Lower lobe of right lung (tissue), 2 donors: ENCODE measurements around the gene SSH2. TPM values are rescaled to one million over a fixed set of nuclear protein-coding genes. Genes with fewer than 3 reads are reported as not detected.

Source experiments
- ATAC-seq, 2 donors: fragments of 200-7000 bp; cut with Tn5 transposase; one replicate each; pipeline ENCODE4 v1.9.1; 2020 to 2022; ENCODE audit warnings: mild to moderate bottlenecking in 2 of 2, moderate library complexity in 2 of 2
- DNase-seq: peaks from one replicate; pipeline ENCODE4 v3.0.0-alpha.2; 2020
- H3K27ac ChIP-seq: fragments of 200-600 bp; one replicate; pipeline ENCODE4 v1.8.0; 2022
- H3K27me3 ChIP-seq: fragments of 200-600 bp; one replicate; pipeline ENCODE4 v1.8.0; 2022; ENCODE audit warnings: low read depth
- H3K36me3 ChIP-seq: fragments of 200-600 bp; one replicate; pipeline ENCODE4 v1.8.0; 2022; ENCODE audit warnings: mild to moderate bottlenecking
- H3K4me1 ChIP-seq: fragments of 200-600 bp; one replicate; pipeline ENCODE4 v1.8.0; 2022
- H3K4me3 ChIP-seq: fragments of 200-600 bp; one replicate; pipeline ENCODE4 v1.8.0; 2022; ENCODE audit warnings: mild to moderate bottlenecking
- H3K9me3 ChIP-seq: fragments of 200-600 bp; one replicate; pipeline ENCODE4 v1.8.0; 2022
- CTCF ChIP-seq: fragments of 200-600 bp; IDR thresholded peaks from one replicate; pipeline ENCODE4 v1.8.0; 2022; ENCODE audit warnings: antibody characterized with exemption, mild to moderate bottlenecking
- intact Hi-C: fragments of 100-400 bp; cut with DNase I; formaldehyde crosslinking; loops from one replicate; pipeline ENCODE4 v1.11.0; 2022
- total RNA-seq: library from RNA; stranded (reverse); fragmentation: NEBNext Ultra II Directional; extraction: Animal tissue kit (Norgen Biotek cat#: 25700); gene quantifications from one replicate; pipeline ENCODE4 v1.2.1, GENCODE V29; 2021
- donor health status: DM: no; HTN: yes; CAD: no; lungs with severe emphysema.

SSH2 gene
- total RNA-seq, 1 donor from 2014 or later = 105 TPM

DNA sequence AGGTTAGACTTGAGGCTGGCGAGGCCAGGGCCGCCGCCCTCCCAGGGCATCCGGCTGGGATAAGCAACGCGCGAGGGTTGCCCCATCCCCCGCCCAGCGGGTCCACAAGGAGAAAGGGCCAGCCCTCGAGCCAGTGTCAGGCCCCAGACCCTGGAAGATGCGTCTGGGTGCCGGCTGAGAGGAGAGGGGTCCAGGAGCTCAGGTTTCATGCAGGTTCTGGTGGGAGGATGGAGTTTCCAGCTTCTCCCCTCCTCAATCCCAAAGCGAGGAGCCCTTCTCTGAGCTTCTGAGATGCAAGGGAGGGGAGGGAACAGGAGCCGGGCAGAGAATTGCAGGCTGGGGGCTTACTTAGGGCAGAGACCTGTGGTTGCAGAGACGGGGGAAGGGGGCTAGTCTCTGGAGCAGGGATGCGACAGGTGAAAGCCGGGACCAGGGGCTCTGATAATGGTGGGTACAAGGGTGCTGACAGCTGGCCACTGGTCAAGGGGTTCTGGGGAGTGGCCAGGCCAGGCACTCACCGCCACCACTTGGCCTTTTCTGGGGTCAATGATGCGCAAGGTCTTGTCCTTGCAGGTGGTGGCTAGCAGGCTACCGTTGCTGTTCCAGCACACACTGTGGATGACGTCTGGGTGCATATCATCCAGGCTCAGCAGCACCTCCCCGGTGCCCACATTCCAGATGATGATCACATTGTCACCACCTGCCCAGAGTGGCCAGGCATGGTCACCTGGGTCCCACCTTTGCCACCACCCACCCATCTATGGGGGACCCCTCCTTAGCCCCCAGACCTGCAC is 311.6 kb downstream of the SSH2 start:
- no peak for TF ChIP-seq CTCF

DNA sequence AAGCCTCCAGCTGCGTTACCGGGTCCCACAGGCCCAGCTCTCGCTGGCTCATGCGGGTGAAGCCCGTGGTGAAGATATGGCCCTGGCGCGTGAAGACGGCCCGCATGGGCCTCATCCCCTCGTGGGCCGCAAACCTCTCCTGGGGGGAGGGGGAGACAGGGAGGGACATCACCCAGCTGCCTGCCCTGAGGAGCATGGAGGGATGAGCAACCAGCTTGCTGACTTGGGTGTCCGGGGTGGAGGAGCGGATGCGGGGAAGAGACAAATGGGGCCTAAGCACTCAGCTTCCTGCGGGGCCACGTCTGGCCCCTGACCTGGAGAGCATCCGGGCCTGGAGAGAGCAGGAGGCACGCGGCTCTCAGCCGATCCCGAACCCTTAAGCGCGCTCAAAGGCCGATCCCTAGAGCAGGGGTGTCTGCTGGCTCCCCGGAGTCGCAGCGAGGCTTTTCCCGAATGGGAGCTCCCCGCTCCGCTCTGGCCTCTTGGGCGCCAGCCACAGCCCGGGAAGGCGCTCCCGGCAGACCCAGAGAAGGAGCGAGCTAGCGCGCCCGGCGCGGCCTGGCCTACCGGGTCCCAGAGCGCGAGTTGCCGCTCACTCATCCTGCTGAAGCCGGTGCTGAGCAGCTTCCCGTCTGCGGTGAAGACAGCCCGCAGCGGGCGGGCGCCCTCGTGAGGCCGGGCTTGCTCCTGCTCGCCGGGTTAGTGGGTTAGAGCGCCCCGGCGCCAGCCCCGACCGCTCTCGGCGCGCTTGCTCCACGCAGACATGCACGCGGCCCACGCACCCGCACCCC is 312.4 kb downstream of the SSH2 start:
- Histone ChIP-seq H3K4me3 (peak overlapping the region; percentile 53), H3K4me1 (peaks cover 67% of the 10 kb centered on the region), H3K36me3 (no peaks in the 10 kb centered on the region), H3K27ac (peak overlapping the region; percentile 61), H3K27me3 (peaks cover 11% of the 10 kb centered on the region), H3K9me3 (no peaks in the 10 kb centered on the region)
- intact Hi-C loops = no loop called here
- ATAC-seq (peak; percentile 74 to 78), DNase-seq (peak; percentile 92)
- TF ChIP-seq CTCF = peak; percentile 83

More for the DNA sequence above, 311.6 kb downstream of the SSH2 start:
- Histone ChIP-seq H3K9me3 (no peaks in the 10 kb centered on the region), H3K27ac (no peak overlapping the region), H3K27me3 (peaks cover 11% of the 10 kb centered on the region), H3K4me1 (peaks cover 65% of the 10 kb centered on the region), H3K4me3 (peak overlapping the region; percentile 53), H3K36me3 (no peaks in the 10 kb centered on the region)
- intact Hi-C loops = no loop called here
- DNase-seq (no peak), ATAC-seq (no peak)

- Histone ChIP-seq H3K4me3 (peak overlapping the region; percentile 53), H3K9me3 (no peaks in the 10 kb centered on the region), H3K4me1 (peaks cover 62% of the 10 kb centered on the region), H3K27ac (peak overlapping the region; percentile 33), H3K27me3 (peaks cover 11% of the 10 kb centered on the region), H3K36me3 (no peaks in the 10 kb centered on the region)
- TF ChIP-seq CTCF = peak; percentile 65
- ATAC-seq = peak; percentile 69 to 78
- intact Hi-C loops = no loop called here
- DNase-seq = peak; percentile 88
Observed at GRCh38 chr17:29617125-29617480, 312.9 kb downstream of the SSH2 start.

GRCh38 chr17:29616300-29617048 is 313.6 kb downstream of the SSH2 start:
- Histone ChIP-seq H3K27me3 (peaks cover 11% of the 10 kb centered on the region), H3K4me1 (peaks cover 57% of the 10 kb centered on the region), H3K9me3 (no peaks in the 10 kb centered on the region), H3K4me3 (peak overlapping the region; percentile 53), H3K36me3 (no peaks in the 10 kb centered on the region), H3K27ac (peak overlapping the region; percentile 69)
- no peak for DNase-seq
- intact Hi-C loops = no loop called here
- ATAC-seq = no peak
- no peak for TF ChIP-seq CTCF

DNA sequence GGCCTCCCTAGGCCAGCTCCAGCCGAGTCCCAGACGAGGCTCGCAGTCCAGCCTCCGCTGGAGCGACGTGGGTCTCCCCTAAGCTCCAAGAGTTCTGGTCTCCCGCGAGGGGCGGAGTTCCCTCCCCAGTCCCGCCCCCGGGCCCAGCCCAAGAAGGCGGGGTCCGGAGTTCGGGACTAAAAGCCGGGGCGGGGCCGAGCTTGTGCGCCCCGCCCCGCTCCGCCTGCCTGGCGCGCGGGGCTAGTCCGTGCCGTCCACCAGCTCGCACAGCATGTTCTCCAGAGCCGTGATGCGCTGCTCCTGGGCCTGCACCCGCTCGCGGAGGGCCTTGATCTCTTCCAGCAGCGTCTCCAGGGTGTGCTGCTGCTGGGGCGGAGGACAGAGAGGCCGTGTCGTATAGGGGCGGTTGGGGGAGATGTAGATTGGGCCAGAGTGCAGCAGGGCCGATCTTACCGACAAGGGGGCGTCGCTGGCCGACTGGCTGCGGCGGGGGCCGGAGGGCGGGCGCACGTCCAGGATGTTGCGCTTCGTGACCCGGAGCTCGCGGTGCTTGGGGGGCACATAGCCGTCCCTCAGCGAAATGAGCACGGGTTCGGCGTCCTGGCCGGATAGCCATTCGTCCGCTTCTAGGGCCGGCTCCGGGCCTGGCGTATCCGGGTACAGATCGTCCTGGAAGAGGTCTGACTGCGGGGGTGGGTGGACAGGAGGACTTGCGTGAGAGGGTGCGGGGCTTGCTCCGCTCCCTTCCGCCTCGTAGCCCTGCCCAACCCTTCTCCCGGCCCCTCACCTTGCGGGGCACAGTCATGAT is 314.3 kb downstream of the SSH2 start:
- intact Hi-C loops = no loop called here

More for the DNA sequence above, 314.3 kb downstream of the SSH2 start:
- Histone ChIP-seq H3K9me3 (no peaks in the 10 kb centered on the region), H3K27ac (peak overlapping the region; percentile 69), H3K27me3 (peaks cover 11% of the 10 kb centered on the region), H3K36me3 (no peaks in the 10 kb centered on the region), H3K4me1 (peaks cover 57% of the 10 kb centered on the region), H3K4me3 (peak overlapping the region; percentile 53)
- DNase-seq (peak; percentile 89), ATAC-seq (peak; percentile 82 to 83)
- TF ChIP-seq CTCF = no peak
